ENCODE results near the gene KRT2. TPM values are rescaled to one million over a fixed set of nuclear protein-coding genes. Genes with fewer than 3 reads are reported as not detected.

The KRT2 gene
- total RNA-seq, 1 donor from 2014 or later, result not detected

GRCh38 chr12:52681526-52682380 lies 29.7 kb upstream of the KRT2 start:
- TF ChIP-seq CTCF (conservative IDR thresholded peaks at IDR 0.05), result no peak
- no peak for DNase-seq (ENCODE audit: low read depth, low spot score)
- Mint-ChIP-seq H3K4me3 (no peak overlapping the region), H3K4me1 (no peaks in the 10 kb centered on the region), H3K27me3 (ENCODE audit: low read depth) (peaks cover 49% of the 10 kb centered on the region), H3K36me3 (ENCODE audit: low read depth) (no peaks in the 10 kb centered on the region), H3K27ac (ENCODE audit: unreplicated experiment) (no peak overlapping the region), H3K9me3 (no peaks in the 10 kb centered on the region)

DNA sequence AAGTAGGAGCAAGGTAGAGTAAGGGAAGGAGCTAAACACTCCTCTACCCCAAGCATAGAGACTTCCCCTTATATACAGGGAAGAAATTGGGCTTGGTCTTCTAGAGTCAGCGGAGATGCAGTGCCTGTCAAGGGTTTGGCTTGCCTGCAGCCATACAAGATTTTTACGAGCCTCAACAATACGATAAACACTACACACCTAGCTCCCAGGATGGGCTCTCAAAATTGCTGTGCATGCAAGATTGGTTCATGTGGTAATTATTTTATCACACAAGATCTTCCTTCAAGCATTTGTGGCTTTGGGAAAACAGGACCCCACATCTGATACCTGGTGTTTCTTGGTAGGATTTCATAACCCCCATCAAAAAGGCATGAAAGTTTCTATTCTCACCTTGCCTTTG lies 28.4 kb upstream of the KRT2 start, which contains the start of gene KRT1:
KRT1 (minus strand) TSS at position 45 of the 400 bp plus-strand sequence. CDS start 59 bp downstream, outside the sequence.
- H3K4me1 Mint-ChIP-seq, result no peaks in the 10 kb centered on the region
- H3K4me3 Mint-ChIP-seq, result no peak within 1 kb of the TSS
- DNase-seq (ENCODE audit: low read depth, low spot score), result no peak
- H3K9me3 Mint-ChIP-seq, result peaks cover 2% of the 10 kb centered on the region
- no peak for TF ChIP-seq CTCF (conservative IDR thresholded peaks at IDR 0.05)
- no peaks in the 10 kb centered on the region for H3K36me3 Mint-ChIP-seq (ENCODE audit: low read depth)
- H3K27me3 Mint-ChIP-seq (ENCODE audit: low read depth), result peaks cover 42% of the 10 kb centered on the region
- H3K27ac Mint-ChIP-seq (ENCODE audit: unreplicated experiment), result no peak within 1 kb of the TSS

GRCh38 chr12:52679875-52680274 lies 27.9 kb upstream of the KRT2 start:
- H3K36me3 Mint-ChIP-seq (ENCODE audit: low read depth), result no peaks in the 10 kb centered on the region
- H3K4me1 Mint-ChIP-seq, result no peaks in the 10 kb centered on the region
- H3K27me3 Mint-ChIP-seq (ENCODE audit: low read depth), result peaks cover 40% of the 10 kb centered on the region
- no peak overlapping the region for H3K4me3 Mint-ChIP-seq
- peaks cover 2% of the 10 kb centered on the region for H3K9me3 Mint-ChIP-seq
- DNase-seq (ENCODE audit: low read depth, low spot score), result no peak
- no peak for TF ChIP-seq CTCF (conservative IDR thresholded peaks at IDR 0.05)
- H3K27ac Mint-ChIP-seq (ENCODE audit: unreplicated experiment), result no peak overlapping the region

DNA sequence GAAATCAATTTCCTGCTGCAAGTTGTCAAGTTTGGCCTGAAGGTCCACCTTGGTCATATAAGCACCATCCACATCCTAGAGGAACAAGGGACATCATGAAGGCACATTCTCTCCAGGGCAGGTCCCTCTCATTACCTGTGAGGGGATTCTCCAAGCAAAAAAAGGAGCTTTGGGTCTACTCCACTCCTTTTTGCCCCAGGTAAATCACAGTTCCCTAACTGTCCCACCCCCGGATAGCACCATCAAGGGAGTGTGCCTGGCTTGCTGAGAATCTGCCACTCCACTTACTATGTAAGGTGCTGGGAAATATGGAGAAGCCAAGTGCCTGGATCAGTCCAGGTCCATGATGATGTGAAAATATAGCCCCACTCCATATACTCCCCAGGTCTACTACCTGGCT lies 25.7 kb upstream of the KRT2 start:
- H3K4me1 Mint-ChIP-seq, result no peaks in the 10 kb centered on the region
- DNase-seq (ENCODE audit: low read depth, low spot score), result no peak
- no peaks in the 10 kb centered on the region for H3K36me3 Mint-ChIP-seq (ENCODE audit: low read depth)
- no peak for TF ChIP-seq CTCF (conservative IDR thresholded peaks at IDR 0.05)
- H3K9me3 Mint-ChIP-seq, result peaks cover 2% of the 10 kb centered on the region
- H3K27ac Mint-ChIP-seq (ENCODE audit: unreplicated experiment), result no peak overlapping the region
- H3K27me3 Mint-ChIP-seq (ENCODE audit: low read depth), result peaks cover 26% of the 10 kb centered on the region
- H3K4me3 Mint-ChIP-seq, result no peak overlapping the region

DNA sequence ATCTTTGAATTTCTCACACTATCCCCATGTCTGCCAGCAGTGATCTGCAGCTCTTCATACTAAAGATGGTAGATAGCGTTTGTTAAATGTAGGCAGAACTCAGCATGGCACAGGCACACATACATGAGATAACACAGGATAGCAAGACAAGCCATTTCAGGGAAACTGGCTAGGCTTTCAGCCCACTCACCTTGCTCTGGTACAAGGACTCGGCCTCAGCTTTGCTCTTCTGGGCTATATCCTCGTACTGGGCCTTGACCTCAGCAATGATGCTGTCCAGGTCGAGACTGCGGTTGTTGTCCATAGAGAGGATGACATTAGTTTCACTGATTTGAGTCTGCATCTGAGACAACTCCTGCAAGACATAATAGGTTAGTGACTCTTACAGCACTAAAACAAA lies 25.1 kb upstream of the KRT2 start:
- H3K27me3 Mint-ChIP-seq (ENCODE audit: low read depth), result peaks cover 24% of the 10 kb centered on the region
- H3K4me3 Mint-ChIP-seq, result no peak overlapping the region

More for the DNA sequence above, 25.1 kb upstream of the KRT2 start:
- Mint-ChIP-seq H3K36me3 (ENCODE audit: low read depth) (no peaks in the 10 kb centered on the region), H3K4me1 (no peaks in the 10 kb centered on the region), H3K27ac (ENCODE audit: unreplicated experiment) (no peak overlapping the region), H3K9me3 (peaks cover 2% of the 10 kb centered on the region)
- no peak for TF ChIP-seq CTCF (conservative IDR thresholded peaks at IDR 0.05)
- no peak for DNase-seq (ENCODE audit: low read depth, low spot score)

All from neural crest cell (in vitro differentiated cells).